Right forelimb (tissue), 1 donor: ENCODE measurements around the gene CTSW.

Source experiments
- DNase-seq: peaks from one replicate; pipeline ENCODE4 v3.0.0-alpha.2; 2018

Gene CTSW

GRCh38 chr11:65906602-65907001 is 27.0 kb downstream of the CTSW start:
- DNase-seq, result no peak

GRCh38 chr11:65907878-65908277 is 28.2 kb downstream of the CTSW start:
- DNase-seq, result no peak

- DNase-seq, result peak; percentile 75
These were observed 32.3 kb downstream of the CTSW start for GRCh38 chr11:65911682-65912568.

GRCh38 chr11:65912845-65913244 is 33.2 kb downstream of the CTSW start:
- no peak for DNase-seq

- no peak for DNase-seq
These were observed 35.6 kb downstream of the CTSW start for GRCh38 chr11:65915101-65915820.

- DNase-seq, result no peak
These were observed 36.2 kb downstream of the CTSW start for GRCh38 chr11:65915821-65916251.

- DNase-seq, result no peak
These were observed 36.8 kb downstream of the CTSW start for GRCh38 chr11:65916391-65916790.

- DNase-seq, result no peak
These were observed 37.4 kb downstream of the CTSW start for GRCh38 chr11:65917077-65917433.

GRCh38 chr11:65917434-65918210 is 38.0 kb downstream of the CTSW start:
- DNase-seq, result no peak

GRCh38 chr11:65918211-65919140 is 38.8 kb downstream of the CTSW start, which contains the start of gene C11orf68:
C11orf68 (minus strand) TSS chr11:65919062; CDS start chr11:65919031, 31 bp downstream.
- DNase-seq, result no peak

GRCh38 chr11:65919141-65919572 is 39.5 kb downstream of the CTSW start, which contains the start of gene DRAP1:
DRAP1 (plus strand) TSS chr11:65919426; CDS start chr11:65919502, 76 bp downstream.
- DNase-seq, result peak; percentile 100

- DNase-seq, result peak; percentile 67
These were observed 40.1 kb downstream of the CTSW start for GRCh38 chr11:65919573-65920371.

GRCh38 chr11:65920372-65920802 is 40.8 kb downstream of the CTSW start:
- no peak for DNase-seq

- DNase-seq, result no peak
These were observed 41.5 kb downstream of the CTSW start for GRCh38 chr11:65921033-65921555.

- no peak for DNase-seq
These were observed 42.2 kb downstream of the CTSW start for GRCh38 chr11:65921876-65922275.

GRCh38 chr11:65922565-65922964 is 42.9 kb downstream of the CTSW start:
- DNase-seq, result no peak

GRCh38 chr11:65925397-65925796 is 45.8 kb downstream of the CTSW start:
- no peak for DNase-seq

- DNase-seq, result no peak
These were observed 48.3 kb downstream of the CTSW start for GRCh38 chr11:65927904-65928397.

- DNase-seq, result no peak
These were observed 49.0 kb downstream of the CTSW start for GRCh38 chr11:65928667-65929066.

- DNase-seq, result no peak
These were observed 52.3 kb downstream of the CTSW start for GRCh38 chr11:65931773-65932557.
